Activated T-helper 1 cell treated with anti-CD3 and anti-CD28 coated beads, Interleukin-12 subunit alpha, Interleukin-12 subunit beta, Interleukin-2, Interleukin-4 antibody, amounts not matched to agents 30 ng/mL and 10 ng/mL and 1 ng/mL, durations not matched to agents 14 hours and 24 hours and 36 hours (primary cell): ENCODE measurements around the gene CDYL. TPM values are rescaled to one million over a fixed set of nuclear protein-coding genes. Genes with fewer than 3 reads are reported as not detected.
"Not testable (repeated sequence)": the region's sequence is repeated elsewhere in the genome, so short reads cannot be mapped to it uniquely, and the experiment has no call there.

ENCODE experiments used
- DNase-seq: peaks from one replicate; pipeline ENCODE4 v3.0.0; 2021; ENCODE audit warnings: low spot score
- H3K27ac Mint-ChIP-seq: one replicate; pipeline ENCODE4 v1.8.0; 2021; ENCODE audit warnings: mild to moderate bottlenecking, mixed read lengths
- H3K27me3 Mint-ChIP-seq: one replicate; pipeline ENCODE4 v1.8.0; 2022; ENCODE audit warnings: mild to moderate bottlenecking, moderate library complexity, mixed read lengths; ENCODE audit not compliant: insufficient read depth
- H3K36me3 Mint-ChIP-seq: one replicate; pipeline ENCODE4 v1.8.0; 2021; ENCODE audit warnings: low read depth, mixed read lengths
- H3K4me1 Mint-ChIP-seq: one replicate; pipeline ENCODE4 v1.8.0; 2021; ENCODE audit warnings: low read depth, mixed read lengths
- H3K4me3 Mint-ChIP-seq: one replicate; pipeline ENCODE4 v1.8.0; 2021; ENCODE audit warnings: mild to moderate bottlenecking, moderate library complexity, mixed read lengths
- H3K9me3 Mint-ChIP-seq: one replicate; pipeline ENCODE4 v1.8.0; 2021; ENCODE audit warnings: mixed read lengths
- intact Hi-C: fragments of 100-400 bp; cut with micrococcal nuclease; formaldehyde crosslinking; loops from one replicate; pipeline ENCODE4 v1.15.1; 2024
- total RNA-seq: library from RNA; stranded (reverse); gene quantifications from 2 replicates; pipeline ENCODE4 v1.2.3, GENCODE V29; 2022

CDYL gene
- total RNA-seq, 1 donor from 2014 or later, result 26.8 TPM

DNA sequence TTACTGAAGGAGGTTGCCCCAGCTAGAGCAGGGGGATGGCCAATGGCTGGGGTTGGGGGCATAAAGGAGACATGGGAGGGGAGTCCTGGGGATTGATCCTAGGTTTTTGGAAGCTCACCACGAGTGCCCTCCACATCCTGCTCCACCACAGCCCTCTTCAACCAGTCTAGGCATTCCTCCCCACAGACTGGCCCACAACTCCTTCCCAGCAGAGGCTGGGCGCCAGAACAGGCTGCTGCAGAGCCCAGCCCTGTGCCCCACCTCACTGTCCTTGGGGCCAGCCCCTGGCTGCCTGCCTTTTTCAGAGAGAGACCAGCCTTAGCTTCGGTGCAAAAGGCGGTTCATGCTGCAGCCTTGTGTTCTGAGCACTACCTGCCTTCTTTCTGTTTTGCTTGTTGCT, 211.2 kb downstream of the CDYL start:
- no peaks in the 10 kb centered on the region for H3K27me3 Mint-ChIP-seq
- H3K9me3 Mint-ChIP-seq, result no peaks in the 10 kb centered on the region
- DNase-seq, result no peak
- no peak overlapping the region for H3K27ac Mint-ChIP-seq
- no peaks in the 10 kb centered on the region for H3K36me3 Mint-ChIP-seq
- H3K4me3 Mint-ChIP-seq, result no peak overlapping the region
- H3K4me1 Mint-ChIP-seq, result no peaks in the 10 kb centered on the region
- intact Hi-C loops, result no loop called here

DNA sequence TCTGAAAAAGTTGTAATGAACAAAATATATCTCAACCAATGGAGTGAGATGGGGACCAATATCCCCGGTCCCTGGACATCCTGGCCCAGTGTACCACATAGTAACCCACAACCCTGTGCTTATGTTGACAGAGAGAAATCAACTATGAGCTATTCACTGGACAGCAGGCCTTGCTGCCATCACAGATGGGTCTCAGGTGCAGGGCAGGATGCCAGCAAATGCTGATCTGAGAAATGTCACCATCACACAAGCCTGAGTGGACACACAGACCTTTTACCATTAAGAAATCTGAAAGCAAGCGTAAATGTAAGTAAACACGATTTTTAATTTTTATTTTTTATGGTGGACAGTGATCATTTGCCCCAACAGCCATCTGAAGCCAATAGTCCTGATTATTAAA, 218.5 kb downstream of the CDYL start:
- Mint-ChIP-seq H3K4me1 (no peaks in the 10 kb centered on the region), H3K27ac (no peak overlapping the region), H3K4me3 (no peak overlapping the region), H3K27me3 (no peaks in the 10 kb centered on the region), H3K9me3 (no peaks in the 10 kb centered on the region), H3K36me3 (peaks cover 5% of the 10 kb centered on the region)
- intact Hi-C loops, result no loop called here
- no peak for DNase-seq

DNA sequence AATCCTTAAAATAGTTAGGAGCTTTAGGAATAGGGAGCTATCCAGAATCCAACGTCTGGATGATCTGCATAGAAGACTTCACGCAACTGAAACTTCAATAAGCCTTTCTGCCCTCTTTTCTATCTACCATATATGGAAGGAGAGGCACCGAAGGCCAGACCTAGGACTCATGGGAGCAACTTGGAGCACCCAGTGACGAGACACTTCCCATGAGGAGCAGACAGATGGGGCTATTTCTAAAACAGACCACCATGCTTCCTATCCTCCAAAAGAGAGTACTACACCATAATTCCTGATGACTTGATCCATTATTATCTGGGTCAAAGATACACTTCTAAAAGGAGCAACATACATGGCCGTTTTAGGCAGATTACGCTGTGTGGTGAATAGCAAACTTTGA, 221.7 kb downstream of the CDYL start:
- no peaks in the 10 kb centered on the region for H3K9me3 Mint-ChIP-seq
- peaks cover 4% of the 10 kb centered on the region for H3K4me1 Mint-ChIP-seq
- H3K27ac Mint-ChIP-seq, result no peak overlapping the region
- DNase-seq, result no peak
- H3K36me3 Mint-ChIP-seq, result peaks cover 10% of the 10 kb centered on the region
- H3K27me3 Mint-ChIP-seq, result no peaks in the 10 kb centered on the region
- intact Hi-C loops, result no loop called here
- no peak overlapping the region for H3K4me3 Mint-ChIP-seq

DNA sequence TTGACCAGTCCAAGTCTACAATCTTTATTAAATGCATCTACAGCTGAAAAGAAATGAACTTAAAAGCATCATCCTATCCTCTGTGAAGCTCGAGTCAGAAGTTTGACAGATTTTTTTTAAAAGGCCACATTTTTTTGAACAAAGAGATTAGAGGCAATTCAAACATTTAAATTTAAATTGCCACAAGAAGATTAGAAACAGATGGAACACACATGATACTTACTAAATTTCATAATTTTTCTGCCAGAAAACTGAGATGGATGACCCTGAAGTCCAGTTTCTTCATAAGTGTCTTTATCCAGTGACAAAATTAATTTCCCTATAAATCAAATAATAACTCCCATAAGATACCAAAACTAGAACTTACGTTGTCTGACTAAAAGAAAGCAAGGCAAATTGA, 223.4 kb downstream of the CDYL start:
- Mint-ChIP-seq H3K9me3 (no peaks in the 10 kb centered on the region), H3K4me3 (no peak overlapping the region), H3K27me3 (no peaks in the 10 kb centered on the region), H3K36me3 (peaks cover 10% of the 10 kb centered on the region), H3K4me1 (peaks cover 4% of the 10 kb centered on the region), H3K27ac (no peak overlapping the region)
- no peak for DNase-seq
- intact Hi-C loops, result no loop called here

DNA sequence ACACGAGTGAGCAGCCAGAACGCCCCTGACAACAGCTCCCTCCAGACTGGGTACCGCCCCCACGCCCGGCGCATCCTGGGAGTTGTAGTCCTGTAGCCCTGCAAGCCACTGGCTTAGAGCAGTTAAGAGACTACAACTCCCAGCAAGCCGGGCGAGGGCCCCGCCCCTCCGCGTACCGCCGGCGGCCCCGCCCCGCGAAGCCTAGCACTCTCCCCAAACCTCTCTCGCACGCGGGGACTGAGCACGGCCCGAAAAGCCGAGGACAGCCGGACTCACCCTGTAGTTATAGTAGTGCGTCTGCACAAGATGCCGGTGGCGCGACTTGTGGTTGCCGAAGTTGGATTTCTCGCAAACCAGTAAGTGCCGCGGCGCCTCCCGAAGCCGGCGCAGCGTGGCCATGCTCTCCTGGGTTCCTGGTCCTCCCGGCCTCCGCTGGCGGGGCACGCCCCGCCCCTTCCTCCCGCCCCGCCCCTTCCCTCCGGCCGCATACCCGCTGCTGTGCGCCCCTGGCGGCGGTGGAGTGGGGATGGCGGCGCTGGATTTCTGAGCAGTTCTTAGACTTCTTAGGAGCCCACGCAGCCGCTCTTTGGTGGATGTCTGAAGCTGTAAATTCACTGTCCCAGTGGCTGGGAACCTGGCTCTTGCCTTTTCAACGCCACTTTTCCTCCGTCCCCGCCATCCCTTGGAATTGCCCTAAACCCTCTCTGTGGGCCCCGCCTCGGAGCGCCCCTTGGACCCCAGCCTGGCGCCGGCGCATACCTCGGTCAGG, 227.6 kb downstream of the CDYL start, which contains the start of gene RPP40:
Gene RPP40, minus strand, starts transcription at position 434 of the 769 bp plus-strand sequence. Its CDS starts 35 bp downstream, at position 399.
- H3K4me1 Mint-ChIP-seq, result peaks cover 4% of the 10 kb centered on the region
- intact Hi-C loops, result loop anchor here (1.0 to 5.0 kb wide), 10 partner anchors 27 to 981 kb away; partner anchors contain the start of genes ECI2 and LYRM4
- peak; percentile 97 for DNase-seq

DNA sequence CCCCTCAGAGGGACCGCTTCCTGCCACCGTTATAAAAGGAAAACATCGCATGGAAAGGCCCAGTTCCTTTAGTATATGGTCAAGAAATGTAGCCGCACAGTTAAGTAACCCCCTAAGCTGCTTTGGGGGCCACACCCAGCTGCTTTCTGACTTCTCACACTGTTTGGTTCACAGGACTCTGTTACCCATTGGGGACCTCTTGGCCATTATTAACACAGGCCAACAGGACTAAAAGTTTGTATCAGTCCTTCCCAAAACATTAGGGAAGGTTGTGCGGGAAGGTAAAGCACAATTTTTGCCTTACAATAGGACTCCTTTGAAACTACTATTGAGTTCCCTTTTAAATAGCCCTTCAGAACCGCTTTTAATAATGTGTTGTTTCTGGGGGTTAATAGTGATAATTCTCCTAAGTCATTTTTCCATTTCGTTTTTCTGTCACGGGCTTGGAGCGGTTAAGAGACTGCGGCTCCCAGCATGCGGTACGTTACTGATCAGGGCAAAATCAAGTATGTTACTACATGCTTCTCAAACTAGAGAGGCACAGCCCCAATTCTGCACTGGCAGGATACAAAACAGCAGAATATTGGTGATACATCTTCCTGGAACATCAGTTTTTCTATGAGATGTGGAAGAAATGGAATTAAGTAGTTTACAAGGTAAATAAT, 228.3 kb downstream of the CDYL start:
- H3K9me3 Mint-ChIP-seq, result no peaks in the 10 kb centered on the region
- H3K4me1 Mint-ChIP-seq, result peaks cover 4% of the 10 kb centered on the region
- H3K27ac Mint-ChIP-seq, result peak overlapping the region; percentile 89
- intact Hi-C loops, result loop anchor here (1.0 to 5.0 kb wide), 6 partner anchors 26 to 982 kb away; partner anchors contain the start of gene LYRM4
- H3K36me3 Mint-ChIP-seq, result peaks cover 5% of the 10 kb centered on the region
- no peaks in the 10 kb centered on the region for H3K27me3 Mint-ChIP-seq
- DNase-seq, result no peak
- peak overlapping the region; percentile 90 for H3K4me3 Mint-ChIP-seq

More for the DNA sequence above, 227.6 kb downstream of the CDYL start, which contains the start of gene RPP40:
- H3K27ac Mint-ChIP-seq, result peak within 1 kb of the TSS; percentile 95
- H3K27me3 Mint-ChIP-seq, result no peaks in the 10 kb centered on the region
- peak within 1 kb of the TSS; percentile 90 for H3K4me3 Mint-ChIP-seq
- no peaks in the 10 kb centered on the region for H3K9me3 Mint-ChIP-seq
- H3K36me3 Mint-ChIP-seq, result peaks cover 5% of the 10 kb centered on the region

DNA sequence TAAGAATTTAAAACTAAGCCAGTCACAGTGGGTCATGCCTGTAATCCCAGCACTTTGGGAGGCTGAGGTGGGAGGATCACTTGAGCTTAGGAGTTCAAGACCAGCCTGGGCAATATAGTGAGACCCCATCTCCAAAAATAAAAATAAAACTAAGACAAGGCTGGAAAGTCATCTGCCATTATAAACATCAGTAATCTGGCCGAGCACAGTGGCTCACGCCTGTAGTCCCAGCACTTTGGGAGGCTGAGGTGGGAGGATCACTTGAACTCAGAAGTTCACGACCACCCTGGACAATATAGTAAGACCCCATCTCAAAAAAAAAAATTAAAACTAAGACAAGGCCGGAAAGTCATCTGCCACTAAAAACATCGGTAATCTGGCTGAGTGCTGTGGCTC, 228.8 kb downstream of the CDYL start:
- H3K4me1 Mint-ChIP-seq, DNase-seq, H3K27me3 Mint-ChIP-seq, H3K27ac Mint-ChIP-seq, intact Hi-C loops, H3K36me3 Mint-ChIP-seq, H3K9me3 Mint-ChIP-seq: not testable (repeated sequence)
- peak overlapping the region; percentile 5 for H3K4me3 Mint-ChIP-seq

Other genes starting within 250 kb of the CDYL start
- gene RPP40, start 227.6 kb downstream of the CDYL start, total RNA-seq, result 15.1 and 16.4 TPM in 2 replicates